ENCODE measurements around the gene PLXND1.

- TF ChIP-seq YY1 (IDR thresholded peaks at IDR 0.05; ENCODE audit: insufficient read depth, insufficient read length) (no peak), ZNF274 (IDR thresholded peaks at IDR 0.05; ENCODE audit: low read depth, low read length) (no peak)
Observed at GRCh38 chr3:129623447-129624118, 17.1 kb upstream of the PLXND1 start.

All from NT2/D1 (cell line).